Chondrocyte (in vitro differentiated cells): ENCODE measurements around the gene LINC00305. TPM values are rescaled to one million over a fixed set of nuclear protein-coding genes. Genes with fewer than 3 reads are reported as not detected.

Source experiments
- DNase-seq: peaks from one replicate; pipeline ENCODE4 v3.0.0; 2021; ENCODE audit warnings: mixed read lengths, low spot score
- H3K27ac Mint-ChIP-seq: one replicate; pipeline ENCODE4 v1.8.0; 2021; ENCODE audit warnings: mild to moderate bottlenecking, moderate library complexity, mixed read lengths; ENCODE audit not compliant: unreplicated experiment
- H3K27me3 Mint-ChIP-seq: 2 replicates; pipeline ENCODE4 v1.8.0; 2021; ENCODE audit warnings: low read depth, mixed read lengths
- H3K36me3 Mint-ChIP-seq: 2 replicates; pipeline ENCODE4 v1.8.0; 2021; ENCODE audit warnings: low read depth, mixed read lengths
- H3K4me1 Mint-ChIP-seq: 2 replicates; pipeline ENCODE4 v1.8.0; 2021; ENCODE audit warnings: low read depth, mild to moderate bottlenecking, mixed read lengths
- H3K4me3 Mint-ChIP-seq: one replicate; pipeline ENCODE4 v1.8.0; 2021; ENCODE audit warnings: mild to moderate bottlenecking, moderate library complexity, mixed read lengths; ENCODE audit not compliant: unreplicated experiment
- H3K9me3 Mint-ChIP-seq: 2 replicates; pipeline ENCODE4 v1.8.0; 2021; ENCODE audit warnings: low read depth, mixed read lengths
- total RNA-seq: library from RNA; stranded (reverse); gene quantifications from 3 replicates; pipeline ENCODE4 v1.2.1, GENCODE V29; 2021
- TF ChIP-seq, protein P1 (sequence below): fragments of 200-600 bp; sonication (generic); IDR thresholded peaks from 2 replicates; pipeline ENCODE4 v1.5.0; 2021; ENCODE audit warnings: antibody characterized with exemption, mild to moderate bottlenecking, moderate library complexity

LINC00305 gene
- total RNA-seq, 1 donor from 2014 or later = not detected

DNA sequence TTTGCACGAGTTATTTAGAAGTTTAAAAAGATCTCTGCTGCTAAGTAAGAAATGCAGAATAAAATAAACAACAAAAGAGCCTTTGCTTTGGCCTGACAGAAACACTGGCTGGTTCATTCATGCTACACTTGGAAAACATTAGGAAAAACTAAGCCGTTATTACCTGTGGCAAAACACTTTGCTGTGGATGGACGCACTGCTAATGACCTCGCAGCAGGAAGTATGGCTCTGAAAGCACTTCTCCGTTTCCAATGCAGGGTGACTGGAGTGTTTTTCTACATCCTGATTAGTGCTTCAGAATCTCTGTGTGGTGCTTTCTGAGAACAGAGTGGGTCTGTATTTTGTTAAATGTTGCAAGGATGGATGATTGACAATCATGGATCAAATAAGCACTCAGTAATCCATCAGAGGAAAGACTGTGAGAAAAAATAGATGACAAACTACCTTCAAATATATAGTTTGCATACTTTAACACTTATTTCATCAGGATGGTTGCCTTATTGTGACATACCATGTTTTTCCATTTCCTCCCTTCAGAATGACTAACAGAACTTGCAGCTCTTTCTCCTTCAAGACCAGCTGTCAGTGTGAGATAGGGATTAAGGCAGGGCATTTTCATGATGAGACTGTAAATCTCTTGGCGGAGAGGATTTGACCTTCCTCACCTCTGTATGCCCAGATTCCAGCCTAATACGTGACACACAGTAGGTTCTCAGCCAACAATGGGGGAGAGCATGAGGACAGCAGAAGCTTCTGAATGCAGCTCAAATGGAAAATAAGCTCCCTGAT, 38.0 kb downstream of the LINC00305 start:
- TF ChIP-seq, protein P1, sequence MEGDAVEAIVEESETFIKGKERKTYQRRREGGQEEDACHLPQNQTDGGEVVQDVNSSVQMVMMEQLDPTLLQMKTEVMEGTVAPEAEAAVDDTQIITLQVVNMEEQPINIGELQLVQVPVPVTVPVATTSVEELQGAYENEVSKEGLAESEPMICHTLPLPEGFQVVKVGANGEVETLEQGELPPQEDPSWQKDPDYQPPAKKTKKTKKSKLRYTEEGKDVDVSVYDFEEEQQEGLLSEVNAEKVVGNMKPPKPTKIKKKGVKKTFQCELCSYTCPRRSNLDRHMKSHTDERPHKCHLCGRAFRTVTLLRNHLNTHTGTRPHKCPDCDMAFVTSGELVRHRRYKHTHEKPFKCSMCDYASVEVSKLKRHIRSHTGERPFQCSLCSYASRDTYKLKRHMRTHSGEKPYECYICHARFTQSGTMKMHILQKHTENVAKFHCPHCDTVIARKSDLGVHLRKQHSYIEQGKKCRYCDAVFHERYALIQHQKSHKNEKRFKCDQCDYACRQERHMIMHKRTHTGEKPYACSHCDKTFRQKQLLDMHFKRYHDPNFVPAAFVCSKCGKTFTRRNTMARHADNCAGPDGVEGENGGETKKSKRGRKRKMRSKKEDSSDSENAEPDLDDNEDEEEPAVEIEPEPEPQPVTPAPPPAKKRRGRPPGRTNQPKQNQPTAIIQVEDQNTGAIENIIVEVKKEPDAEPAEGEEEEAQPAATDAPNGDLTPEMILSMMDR = no peak
- no peak for DNase-seq
- Mint-ChIP-seq H3K36me3 (no peaks in the 10 kb centered on the region), H3K27ac (no peak overlapping the region), H3K27me3 (peaks cover 3% of the 10 kb centered on the region), H3K9me3 (peaks cover 4% of the 10 kb centered on the region), H3K4me3 (no peak overlapping the region), H3K4me1 (peaks cover 2% of the 10 kb centered on the region)

DNA sequence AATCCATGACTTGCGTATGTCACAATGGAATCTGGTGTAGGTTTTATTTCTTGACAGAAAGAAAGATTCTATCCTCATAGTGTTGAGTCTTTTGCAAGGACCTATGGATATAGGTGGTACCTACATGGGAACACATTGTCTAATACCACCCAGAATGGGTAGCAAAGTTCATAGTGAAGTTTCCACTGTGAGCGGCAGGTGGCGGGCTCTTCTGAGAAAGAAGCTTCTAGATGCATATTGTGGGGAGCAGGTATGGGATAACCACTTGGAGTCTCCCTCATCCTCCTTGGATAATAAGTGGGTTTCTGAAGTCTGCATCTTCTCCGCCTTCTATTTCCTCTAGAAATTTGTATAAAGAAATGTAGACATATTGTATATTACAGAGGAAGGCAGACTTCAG, 44.9 kb downstream of the LINC00305 start:
- H3K9me3 Mint-ChIP-seq = peaks cover 4% of the 10 kb centered on the region
- DNase-seq = no peak
- H3K27ac Mint-ChIP-seq = no peak overlapping the region
- H3K27me3 Mint-ChIP-seq = peaks cover 12% of the 10 kb centered on the region
- H3K36me3 Mint-ChIP-seq = no peaks in the 10 kb centered on the region
- TF ChIP-seq, protein P1 = peak; percentile 11
- no peaks in the 10 kb centered on the region for H3K4me1 Mint-ChIP-seq
- H3K4me3 Mint-ChIP-seq = no peak overlapping the region

DNA sequence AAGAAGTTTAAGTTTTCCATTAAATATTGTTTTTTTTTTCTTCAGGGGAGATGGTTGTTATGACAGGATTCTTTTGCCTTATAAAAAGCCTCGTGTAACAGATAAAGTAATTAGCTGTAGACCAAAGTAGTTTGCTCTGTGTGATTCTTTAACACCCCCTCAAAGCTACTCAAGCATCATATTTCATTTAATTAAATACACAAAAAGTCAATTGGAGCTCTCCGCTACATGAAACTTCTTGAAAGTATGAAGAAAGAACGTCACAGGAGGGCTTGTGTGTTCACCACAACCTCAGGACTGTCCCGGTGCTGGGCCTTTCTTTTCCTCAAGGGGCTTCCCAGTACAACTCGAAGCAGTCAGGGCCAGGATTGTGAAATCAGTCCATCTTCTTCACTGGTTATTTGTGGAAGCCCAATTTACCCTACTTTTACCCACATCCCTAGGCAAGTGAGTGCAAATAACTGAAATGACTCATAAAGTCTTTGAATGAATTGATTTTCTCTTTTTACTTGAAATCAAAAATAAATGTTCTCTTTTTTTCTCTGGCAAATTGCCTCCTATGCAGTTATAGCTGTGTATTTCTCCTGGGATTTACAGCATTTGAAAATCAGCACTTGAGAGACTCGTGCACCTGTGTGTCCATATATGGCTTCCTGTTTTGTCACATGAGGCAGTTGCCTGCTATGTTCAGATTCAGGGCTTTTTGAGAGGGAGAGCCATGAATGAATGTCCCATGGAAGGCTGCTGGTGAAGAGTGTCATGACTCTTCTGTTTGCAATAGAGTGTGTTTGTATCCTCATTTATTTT, 48.6 kb downstream of the LINC00305 start:
- no peak for DNase-seq
- Mint-ChIP-seq H3K36me3 (no peaks in the 10 kb centered on the region), H3K27ac (no peak overlapping the region), H3K27me3 (peaks cover 18% of the 10 kb centered on the region), H3K9me3 (no peaks in the 10 kb centered on the region), H3K4me1 (no peaks in the 10 kb centered on the region), H3K4me3 (no peak overlapping the region)
- TF ChIP-seq, protein P1 = no peak

DNA sequence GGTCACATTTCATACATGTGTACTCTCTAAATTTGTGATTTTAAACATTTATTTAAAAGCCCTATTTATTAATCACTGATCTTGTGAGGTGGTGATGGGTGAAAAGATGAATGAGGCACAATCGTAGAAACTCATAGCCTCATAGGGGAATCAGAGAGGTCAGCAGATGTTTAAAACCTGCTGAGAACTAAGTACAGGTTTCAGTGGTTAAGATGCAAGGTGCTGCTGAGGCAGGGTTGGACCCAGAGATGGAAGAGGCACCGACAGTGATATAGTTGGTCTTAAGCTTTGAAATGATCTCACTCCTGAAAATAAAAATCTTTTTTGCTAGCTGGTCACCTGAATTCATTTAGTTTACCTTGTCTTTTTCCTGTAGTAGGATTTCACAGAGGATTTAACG, 49.6 kb downstream of the LINC00305 start:
- no peak for DNase-seq
- Mint-ChIP-seq H3K4me1 (no peaks in the 10 kb centered on the region), H3K27ac (no peak overlapping the region), H3K27me3 (peaks cover 23% of the 10 kb centered on the region), H3K4me3 (no peak overlapping the region), H3K9me3 (no peaks in the 10 kb centered on the region), H3K36me3 (no peaks in the 10 kb centered on the region)
- TF ChIP-seq, protein P1 = no peak

DNA sequence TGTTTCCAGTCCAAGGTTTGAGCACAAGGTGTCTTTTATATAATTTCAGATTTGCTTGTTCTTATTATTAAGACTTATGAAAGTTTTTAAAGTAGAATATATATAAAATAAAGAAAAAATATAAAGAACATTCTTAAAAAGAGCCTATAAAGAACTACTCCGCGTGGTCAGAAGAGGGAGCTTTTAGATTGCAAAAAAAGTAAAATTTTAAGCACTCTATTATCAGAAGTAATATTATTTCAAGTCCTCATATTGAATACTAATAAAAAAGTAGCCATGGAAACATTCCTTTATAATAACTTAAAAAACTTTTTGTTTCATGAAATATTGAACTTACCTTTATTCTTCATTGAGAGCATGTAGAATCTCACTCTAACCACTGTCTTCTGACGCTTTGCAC, 51.4 kb downstream of the LINC00305 start:
- Mint-ChIP-seq H3K27ac (no peak overlapping the region), H3K27me3 (peaks cover 21% of the 10 kb centered on the region), H3K4me1 (no peaks in the 10 kb centered on the region), H3K4me3 (no peak overlapping the region), H3K36me3 (no peaks in the 10 kb centered on the region), H3K9me3 (no peaks in the 10 kb centered on the region)
- TF ChIP-seq, protein P1 = peak; percentile 79
- no peak for DNase-seq
